ENCODE data around the gene GPR157.

The GPR157 gene

DNA sequence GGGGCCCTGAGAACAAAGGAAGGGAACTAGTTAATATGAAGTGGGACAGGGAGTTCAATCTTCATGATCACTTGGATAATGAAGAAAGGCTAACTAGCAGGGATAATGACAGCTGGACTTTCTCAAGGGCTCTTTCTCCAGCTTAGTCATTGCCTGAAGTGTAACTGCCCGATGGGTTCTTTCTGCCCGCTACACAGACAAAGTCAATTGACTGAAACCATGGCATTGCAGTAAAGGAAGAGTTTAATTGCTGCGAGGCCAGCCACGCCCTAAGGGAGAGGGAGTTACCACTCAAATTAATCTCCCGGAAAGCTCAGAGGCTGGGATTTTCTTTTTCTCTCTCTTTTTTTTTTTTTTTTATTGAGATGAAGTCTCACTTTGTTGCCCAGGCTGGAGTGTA is 42.9 kb downstream of the GPR157 start:
- peak overlapping the region; percentile 84 for H3K27ac ChIP-seq
- DNase-seq (ENCODE audit: low spot score): no peak
- TF ChIP-seq CTCF (conservative IDR thresholded peaks at IDR 0.05; ENCODE audit: low read depth): no peak
- ChIA-PET CTCF (interaction anchor here (0.6 to 1.3 kb wide), 3 partner anchors 9 to 78 kb away, joined by 3 to 4 read pairs (median 4); no protein-coding TSS in a partner anchor), POLR2A (ENCODE audit: low non-redundant PET) (interaction anchor here (0.7 kb wide), 1 partner anchor 20 kb away, joined by 3 read pairs; no protein-coding TSS in a partner anchor)

GRCh38 chr1:9085306-9085940 is 43.5 kb downstream of the GPR157 start:
- DNase-seq (ENCODE audit: low spot score): no peak
- peak overlapping the region; percentile 84 for H3K27ac ChIP-seq
- no peak for TF ChIP-seq CTCF (conservative IDR thresholded peaks at IDR 0.05; ENCODE audit: low read depth)
- POLR2A ChIA-PET (ENCODE audit: low non-redundant PET): interaction anchor here (0.7 kb wide), 1 partner anchor 21 kb away, joined by 3 read pairs; no protein-coding TSS in a partner anchor
- CTCF ChIA-PET: interaction anchor here (0.6 to 1.3 kb wide), 3 partner anchors 10 to 167 kb away, joined by 3 to 4 read pairs (median 3); no protein-coding TSS in a partner anchor

- peak; percentile 11 for DNase-seq (ENCODE audit: low spot score)
- POLR2A ChIA-PET (ENCODE audit: low non-redundant PET): no interaction called here
- peak overlapping the region; percentile 84 for H3K27ac ChIP-seq
- no peak for TF ChIP-seq CTCF (conservative IDR thresholded peaks at IDR 0.05; ENCODE audit: low read depth)
- CTCF ChIA-PET: interaction anchor here (0.8 kb wide), 1 partner anchor 167 kb away, joined by 3 read pairs; no protein-coding TSS in a partner anchor
Measured at GRCh38 chr1:9084906-9085305, 44.0 kb downstream of the GPR157 start.

GRCh38 chr1:9081473-9081872 is 47.4 kb downstream of the GPR157 start:
- TF ChIP-seq CTCF (conservative IDR thresholded peaks at IDR 0.05; ENCODE audit: low read depth): no peak
- H3K27ac ChIP-seq: no peak overlapping the region
- CTCF ChIA-PET: interaction anchor here (0.6 to 1.0 kb wide), 2 partner anchors 26 to 30 kb away, joined by 3 to 5 read pairs; no protein-coding TSS in a partner anchor
- POLR2A ChIA-PET (ENCODE audit: low non-redundant PET): no interaction called here
- DNase-seq (ENCODE audit: low spot score): no peak

DNA sequence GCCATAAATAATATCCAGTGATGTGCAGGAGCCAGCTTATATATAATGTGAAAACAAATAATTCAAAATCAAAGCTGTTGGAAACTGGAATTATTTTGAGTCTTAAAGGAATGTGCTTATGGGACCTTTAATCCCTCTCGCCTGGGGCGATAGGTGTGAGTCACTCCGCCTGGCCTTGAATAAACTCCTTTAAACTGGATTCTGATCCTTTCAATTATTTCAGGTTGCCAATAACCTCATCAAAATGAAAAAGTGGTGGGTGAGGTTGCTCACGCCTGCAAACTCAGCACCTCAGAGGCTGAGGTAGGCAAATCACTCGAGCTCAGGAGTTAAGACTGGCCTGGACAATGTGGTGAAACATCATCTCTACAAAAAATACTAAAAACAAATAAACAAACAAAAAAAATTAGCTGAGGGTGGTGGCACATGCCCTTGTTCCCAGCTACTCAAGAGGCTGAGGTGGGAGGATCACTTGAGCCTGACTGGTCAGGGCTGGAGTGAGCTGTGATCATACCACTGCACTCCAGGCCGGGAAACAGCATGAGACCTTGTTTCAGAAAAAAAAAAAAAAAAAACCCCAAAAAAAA is 48.1 kb downstream of the GPR157 start:
- POLR2A ChIA-PET (ENCODE audit: low non-redundant PET): no interaction called here
- CTCF ChIA-PET: interaction anchor here (0.5 to 1.0 kb wide), 5 partner anchors 25 to 1309 kb away, joined by 3 to 5 read pairs (median 5); no protein-coding TSS in a partner anchor
- TF ChIP-seq CTCF (conservative IDR thresholded peaks at IDR 0.05; ENCODE audit: low read depth): no peak
- H3K27ac ChIP-seq: peak overlapping the region; percentile 80
- DNase-seq (ENCODE audit: low spot score): peak; percentile 60

DNA sequence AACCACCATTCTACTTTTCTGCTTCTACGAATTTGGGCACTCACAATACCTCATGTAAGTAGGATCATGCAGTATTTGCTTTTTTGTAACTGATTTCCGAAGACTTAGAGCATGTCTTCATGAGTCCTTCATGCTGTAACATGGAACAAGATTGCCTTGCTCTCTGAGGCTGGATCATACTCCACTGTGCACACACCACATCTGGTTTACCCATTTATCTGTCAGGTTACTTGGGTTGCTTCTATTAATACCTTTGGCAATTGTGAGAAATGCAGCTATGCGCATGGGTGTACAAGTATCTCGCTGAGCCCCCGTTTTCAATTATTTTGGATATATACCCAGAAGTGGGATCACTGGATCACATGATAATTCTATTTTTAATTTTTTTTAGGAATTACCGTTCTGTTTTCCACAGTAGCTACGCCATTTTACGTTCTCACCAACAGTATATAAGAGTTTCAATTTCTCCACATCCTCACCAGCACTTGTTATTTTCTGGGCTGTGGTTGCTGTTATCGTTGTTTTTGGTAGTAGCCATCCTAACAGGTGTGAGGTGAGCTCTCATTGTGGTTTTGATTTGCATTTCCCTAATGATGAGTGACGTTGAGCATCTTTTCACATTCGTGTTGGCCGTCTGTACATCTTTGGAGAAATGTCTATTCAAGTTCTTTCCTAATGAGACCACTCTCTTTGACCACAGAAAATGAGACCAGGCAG is 48.8 kb downstream of the GPR157 start:
- CTCF ChIA-PET: interaction anchor here (0.5 to 1.0 kb wide), 4 partner anchors 31 to 845 kb away, joined by 3 to 5 read pairs (median 3); no protein-coding TSS in a partner anchor

More for the DNA sequence above, 48.8 kb downstream of the GPR157 start:
- H3K27ac ChIP-seq: no peak overlapping the region
- no peak for DNase-seq (ENCODE audit: low spot score)
- POLR2A ChIA-PET (ENCODE audit: low non-redundant PET): no interaction called here
- TF ChIP-seq CTCF (conservative IDR thresholded peaks at IDR 0.05; ENCODE audit: low read depth): no peak
